Measurements from ENCODE around the gene LAMA2. TPM values are rescaled to one million over a fixed set of nuclear protein-coding genes. Genes with fewer than 3 reads are reported as not detected.

LAMA2 gene
- total and polyA plus RNA-seq, 2 experiments from 2014 or later, result 0.91 to 6.4 TPM

GRCh38 chr6:129177801-129178200 lies 294.9 kb downstream of the LAMA2 start (continued):
- TF ChIP-seq ZNF462 (CRISPR knock-in tag; IDR thresholded peaks at IDR 0.05), result no peak

DNA sequence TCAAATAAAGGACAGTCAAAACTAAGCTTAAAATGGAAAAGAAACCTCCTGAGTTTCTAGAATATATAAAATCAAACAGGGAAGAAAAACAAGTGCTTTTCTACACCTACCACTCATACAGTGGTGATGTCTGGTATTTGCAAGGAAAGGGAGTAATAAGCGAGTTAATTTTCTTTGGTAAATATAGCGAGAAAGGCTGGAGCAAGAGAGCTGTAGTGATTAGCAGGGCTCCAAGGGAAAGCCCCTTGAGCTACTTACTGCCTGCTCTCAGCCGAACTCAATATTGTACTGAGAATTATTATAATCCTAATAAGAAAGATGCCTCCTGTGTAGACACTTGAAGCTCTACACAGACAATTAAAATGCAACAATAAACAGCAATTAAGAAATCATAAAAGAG lies 296.3 kb downstream of the LAMA2 start:
- Histone ChIP-seq H3F3A (replicated peaks; ENCODE audit: low read depth) (no peaks in the 10 kb centered on the region), H3K27ac (ENCODE audit: low read depth) (no peak overlapping the region), H3K36me3 (ENCODE audit: insufficient read depth) (no peaks in the 10 kb centered on the region), H4K20me1 (replicated peaks; ENCODE audit: insufficient read depth) (no peaks in the 10 kb centered on the region), H3K4me2 (no peak overlapping the region), H3K27me3 (ENCODE audit: insufficient read depth) (no peaks in the 10 kb centered on the region), H3K4me1 (ENCODE audit: insufficient read depth) (no peaks in the 10 kb centered on the region), H3K4me3 (no peak overlapping the region), H2AFZ (no peak overlapping the region), H3K9me2 (ENCODE audit: insufficient read depth) (no peaks in the 10 kb centered on the region), H3K79me2 (replicated peaks; ENCODE audit: insufficient read depth) (no peaks in the 10 kb centered on the region)
- no peak for ATAC-seq
- no peak overlapping the region for H3K27ac Mint-ChIP-seq
- TF ChIP-seq POLR2AphosphoS5 (IDR thresholded peaks at IDR 0.05; ENCODE audit: low read depth) (no peak), STAT1 (IDR thresholded peaks at IDR 0.05; ENCODE audit: unreplicated experiment) (no peak), REST (IDR thresholded peaks at IDR 0.05; ENCODE audit: unreplicated experiment) (no peak), ZNF114 (CRISPR knock-in tag; IDR thresholded peaks at IDR 0.05) (no peak)
- TF ChIP-seq, protein P1, sequence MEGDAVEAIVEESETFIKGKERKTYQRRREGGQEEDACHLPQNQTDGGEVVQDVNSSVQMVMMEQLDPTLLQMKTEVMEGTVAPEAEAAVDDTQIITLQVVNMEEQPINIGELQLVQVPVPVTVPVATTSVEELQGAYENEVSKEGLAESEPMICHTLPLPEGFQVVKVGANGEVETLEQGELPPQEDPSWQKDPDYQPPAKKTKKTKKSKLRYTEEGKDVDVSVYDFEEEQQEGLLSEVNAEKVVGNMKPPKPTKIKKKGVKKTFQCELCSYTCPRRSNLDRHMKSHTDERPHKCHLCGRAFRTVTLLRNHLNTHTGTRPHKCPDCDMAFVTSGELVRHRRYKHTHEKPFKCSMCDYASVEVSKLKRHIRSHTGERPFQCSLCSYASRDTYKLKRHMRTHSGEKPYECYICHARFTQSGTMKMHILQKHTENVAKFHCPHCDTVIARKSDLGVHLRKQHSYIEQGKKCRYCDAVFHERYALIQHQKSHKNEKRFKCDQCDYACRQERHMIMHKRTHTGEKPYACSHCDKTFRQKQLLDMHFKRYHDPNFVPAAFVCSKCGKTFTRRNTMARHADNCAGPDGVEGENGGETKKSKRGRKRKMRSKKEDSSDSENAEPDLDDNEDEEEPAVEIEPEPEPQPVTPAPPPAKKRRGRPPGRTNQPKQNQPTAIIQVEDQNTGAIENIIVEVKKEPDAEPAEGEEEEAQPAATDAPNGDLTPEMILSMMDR (conservative IDR thresholded peaks at IDR 0.05; ENCODE audit: low read depth in 2 of 2), result no peak
- H3K9me3 Mint-ChIP-seq, result no peaks in the 10 kb centered on the region
- no peak overlapping the region for H3K4me3 Mint-ChIP-seq
- peaks cover under 1% of the 10 kb centered on the region; the same call in 2 of the 3 replicates for H3K4me1 Mint-ChIP-seq
- H3K27me3 Mint-ChIP-seq (ENCODE audit: insufficient read depth, low read depth, poor library complexity), result no peaks in the 10 kb centered on the region
- no peaks in the 10 kb centered on the region for H3K36me3 Mint-ChIP-seq (ENCODE audit: low read depth)
- DNase-seq (ENCODE audit: low spot score), result no peak
